HT-29 (cell line): ENCODE measurements around the gene SLC8A1. TPM values are rescaled to one million over a fixed set of nuclear protein-coding genes. Genes with fewer than 3 reads are reported as not detected.

Experiments used
- DNase-seq: peaks from one replicate; pipeline ENCODE4 v3.0.0-alpha.2; 2015; ENCODE audit warnings: low spot score
- total RNA-seq: library from RNA; depleted of rRNA; stranded (reverse); fragments of >200 nt; shearing (Covaris generic); gene quantifications from 2 replicates; pipeline ENCODE4 v1.2.3, GENCODE V29; 2014

The SLC8A1 gene
- total RNA-seq, 1 experiment from 2014 or later: 0.10 TPM

GRCh38 chr2:40273734-40274182 lies 178.1 kb downstream of the SLC8A1 start:
- DNase-seq: no peak

- DNase-seq: no peak
These were observed 180.8 kb downstream of the SLC8A1 start for GRCh38 chr2:40271094-40271493.

- no peak for DNase-seq
These were observed 181.5 kb downstream of the SLC8A1 start for GRCh38 chr2:40270372-40270771.

GRCh38 chr2:40268566-40268965 lies 183.3 kb downstream of the SLC8A1 start:
- DNase-seq: no peak

DNA sequence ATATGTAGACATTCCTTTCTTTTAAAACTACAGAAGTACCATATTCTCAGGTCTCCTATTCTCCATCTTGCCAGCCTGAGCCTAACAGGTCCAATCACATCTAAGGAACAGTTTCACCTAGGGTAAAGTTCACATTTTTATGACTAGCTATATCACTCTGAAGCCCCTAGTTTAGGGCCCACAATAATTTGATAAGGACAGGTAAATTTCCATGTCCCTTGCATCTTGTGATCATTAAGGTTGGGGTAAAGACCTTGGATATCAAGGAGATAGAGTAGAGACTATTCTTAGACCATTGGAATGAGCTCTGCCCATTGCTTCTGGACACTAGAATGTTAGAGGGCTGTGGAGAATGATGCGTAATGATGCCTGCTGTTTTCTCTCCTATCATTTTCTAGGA lies 185.7 kb downstream of the SLC8A1 start:
- no peak for DNase-seq

GRCh38 chr2:40265602-40266001 lies 186.3 kb downstream of the SLC8A1 start:
- DNase-seq: no peak

GRCh38 chr2:40261042-40261441 lies 190.8 kb downstream of the SLC8A1 start:
- no peak for DNase-seq

- no peak for DNase-seq
These were observed 191.5 kb downstream of the SLC8A1 start for GRCh38 chr2:40260437-40260836.

GRCh38 chr2:40259900-40260299 lies 192.0 kb downstream of the SLC8A1 start:
- no peak for DNase-seq

DNA sequence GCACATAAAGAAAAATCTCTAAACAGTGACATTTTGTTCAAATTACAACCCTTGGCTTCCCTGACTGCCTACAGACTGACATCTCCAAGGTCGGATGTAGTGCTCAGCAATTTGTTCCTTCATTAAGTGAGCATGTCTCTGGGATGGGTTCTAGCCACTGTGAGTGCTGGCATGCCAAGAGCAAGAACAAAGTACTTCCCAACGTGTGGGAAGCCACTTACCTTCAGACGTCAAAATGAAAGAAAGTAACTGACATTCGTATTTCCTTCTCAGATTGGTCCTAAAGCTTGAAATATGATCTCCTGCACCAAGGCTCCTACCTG lies 193.8 kb downstream of the SLC8A1 start:
- DNase-seq: no peak

GRCh38 chr2:40257340-40258134 lies 194.4 kb downstream of the SLC8A1 start:
- no peak for DNase-seq

DNA sequence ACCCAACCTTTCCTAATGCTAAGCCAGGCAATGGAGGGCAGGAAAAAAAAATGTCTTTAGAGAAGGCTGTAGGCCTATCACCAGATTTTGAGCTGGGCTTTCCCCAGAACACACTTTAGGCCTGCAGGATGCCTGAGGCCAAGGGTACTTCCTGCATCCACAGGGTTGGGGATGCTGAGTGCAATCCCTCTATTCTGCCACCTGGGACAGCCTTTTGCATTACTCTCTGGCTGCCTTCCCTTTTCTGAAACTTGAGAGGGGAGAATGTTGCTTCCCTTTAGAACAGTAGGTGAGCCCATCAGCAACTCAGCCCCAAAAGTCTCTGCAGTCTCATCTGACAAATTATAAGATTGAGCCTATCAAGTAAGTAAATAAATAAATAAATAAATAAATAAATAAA lies 195.2 kb downstream of the SLC8A1 start:
- DNase-seq: no peak

GRCh38 chr2:40256008-40256407 lies 195.9 kb downstream of the SLC8A1 start:
- no peak for DNase-seq

- no peak for DNase-seq
These were observed 196.8 kb downstream of the SLC8A1 start for GRCh38 chr2:40255103-40255502.

DNA sequence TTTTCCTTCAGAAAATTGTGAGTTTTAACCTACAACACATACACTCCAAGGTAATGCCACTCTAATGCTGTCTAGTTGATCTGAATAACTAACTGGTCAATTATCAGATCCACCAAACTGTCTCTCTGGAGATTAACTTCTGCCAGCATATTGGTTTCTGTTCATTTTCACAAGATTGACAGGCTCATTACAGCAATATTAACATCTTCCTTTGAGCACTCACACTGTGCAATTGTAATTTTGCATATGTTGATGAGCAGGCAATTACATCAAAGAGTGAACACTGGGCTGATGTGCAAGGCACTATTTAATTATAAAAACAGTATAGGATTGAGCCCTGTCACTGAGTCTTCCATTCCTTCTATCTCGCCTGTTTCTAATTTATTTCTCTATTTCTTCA lies 197.3 kb downstream of the SLC8A1 start:
- no peak for DNase-seq

DNA sequence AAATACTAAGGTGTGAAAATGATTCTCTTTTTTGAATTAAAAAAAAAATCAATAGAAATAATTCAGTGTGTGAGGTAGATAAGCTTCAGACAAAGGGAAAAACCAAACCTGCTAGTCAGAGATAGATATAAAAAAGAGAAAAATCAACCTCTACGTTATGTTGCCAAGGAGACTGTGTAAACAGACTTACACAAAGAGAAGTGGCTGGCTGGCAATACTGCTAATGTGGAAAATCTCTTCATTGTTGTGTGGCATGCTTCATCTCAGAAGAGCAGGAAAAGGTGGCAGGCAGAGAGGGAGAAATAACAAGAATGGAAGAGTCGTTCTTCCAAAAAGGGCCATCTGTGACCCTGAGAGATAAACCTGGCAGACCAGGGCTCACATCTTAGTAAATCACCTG lies 200.8 kb downstream of the SLC8A1 start:
- DNase-seq: peak; percentile 28

- DNase-seq: no peak
These were observed 202.3 kb downstream of the SLC8A1 start for GRCh38 chr2:40249577-40249976.

DNA sequence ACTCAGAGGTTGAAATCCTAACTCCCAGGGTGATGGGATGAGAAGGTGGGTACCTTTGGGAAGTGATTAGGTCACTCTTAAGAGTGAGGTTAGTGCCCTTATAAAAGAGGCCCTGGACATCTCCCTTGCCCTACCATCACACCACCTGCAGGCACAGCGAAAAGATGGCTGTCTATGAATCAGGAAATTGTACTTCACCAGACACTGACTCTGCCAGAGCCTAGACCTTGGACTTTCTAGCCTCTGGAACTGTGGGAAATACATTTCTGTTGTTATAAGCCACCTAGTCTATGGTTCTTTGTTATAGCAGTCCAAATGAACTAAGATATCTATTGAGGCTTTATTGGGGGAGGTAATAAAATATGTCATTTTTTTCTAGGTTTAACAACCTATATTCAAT lies 203.6 kb downstream of the SLC8A1 start:
- no peak for DNase-seq

DNA sequence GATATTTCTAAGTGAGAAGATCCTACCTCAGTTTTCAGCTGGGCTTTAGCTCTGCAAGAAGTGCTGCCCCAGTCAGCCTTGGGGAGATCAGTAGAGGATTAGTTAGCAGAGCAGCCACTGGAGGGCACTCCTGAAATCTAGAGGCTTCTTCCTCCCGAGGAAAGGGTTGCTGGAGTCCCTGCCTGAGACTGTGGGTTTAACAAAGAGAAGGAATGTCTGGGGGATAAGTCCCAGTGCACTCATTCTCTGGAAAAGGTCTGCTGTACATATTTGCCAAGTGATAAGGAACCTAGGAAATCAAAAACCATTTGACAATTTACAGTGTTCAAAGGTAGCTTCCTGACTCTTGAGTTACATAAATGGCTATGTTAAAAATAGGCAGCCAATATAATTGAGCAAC lies 207.2 kb downstream of the SLC8A1 start:
- peak; percentile 74 for DNase-seq

- no peak for DNase-seq
These were observed 207.6 kb downstream of the SLC8A1 start for GRCh38 chr2:40244251-40244650.

DNA sequence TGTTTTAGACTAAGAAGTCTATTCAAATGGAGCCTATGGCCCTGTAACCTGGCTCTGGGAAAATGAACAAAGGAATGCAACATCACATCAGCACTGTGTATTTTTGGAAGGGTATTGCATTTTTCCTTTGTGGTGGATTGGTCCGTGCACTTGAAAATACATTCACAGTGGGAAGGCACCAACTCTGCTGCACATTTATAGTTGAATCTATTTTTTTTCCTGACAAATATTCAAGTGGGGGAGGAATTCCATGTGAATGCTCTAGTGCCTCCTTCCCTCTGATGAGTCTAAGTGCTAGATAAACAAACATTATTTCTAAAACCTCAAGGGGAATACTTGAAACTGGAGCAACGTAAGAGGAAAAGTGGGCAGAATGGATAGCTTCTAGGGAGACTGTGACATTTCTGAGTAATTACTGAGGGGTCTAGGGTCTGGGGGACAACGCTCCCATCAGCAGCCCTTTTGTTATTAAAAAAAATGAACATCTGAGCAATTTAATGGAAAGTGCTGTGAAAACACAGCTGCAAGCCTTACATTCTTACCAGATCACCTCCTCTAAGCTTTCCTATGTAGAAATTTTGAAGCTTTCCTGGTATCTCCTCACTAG lies 208.2 kb downstream of the SLC8A1 start:
- no peak for DNase-seq

- no peak for DNase-seq
These were observed 209.6 kb downstream of the SLC8A1 start for GRCh38 chr2:40242315-40242714.

- no peak for DNase-seq
These were observed 211.8 kb downstream of the SLC8A1 start for GRCh38 chr2:40240070-40240469.
